Brain pericyte (primary cell): Measurements from ENCODE around the gene VPS54.

Source experiments
- DNase-seq: peaks from one replicate; pipeline ENCODE4 v3.0.0-alpha.2; 2012; ENCODE audit warnings: low read depth, low spot score

The VPS54 gene

GRCh38 chr2:64019083-64019974 lies at the start of gene VPS54:
VPS54 (minus strand) TSS chr2:64019428; CDS start chr2:63983999, 35,429 bp downstream.
- DNase-seq: no peak

GRCh38 chr2:64067326-64067725 lies 48.1 kb upstream of the VPS54 start:
- no peak for DNase-seq

- no peak for DNase-seq
Measured at GRCh38 chr2:64065516-64065915, 46.3 kb upstream of the VPS54 start.

GRCh38 chr2:64063924-64064331 lies 44.7 kb upstream of the VPS54 start:
- DNase-seq: no peak

DNA sequence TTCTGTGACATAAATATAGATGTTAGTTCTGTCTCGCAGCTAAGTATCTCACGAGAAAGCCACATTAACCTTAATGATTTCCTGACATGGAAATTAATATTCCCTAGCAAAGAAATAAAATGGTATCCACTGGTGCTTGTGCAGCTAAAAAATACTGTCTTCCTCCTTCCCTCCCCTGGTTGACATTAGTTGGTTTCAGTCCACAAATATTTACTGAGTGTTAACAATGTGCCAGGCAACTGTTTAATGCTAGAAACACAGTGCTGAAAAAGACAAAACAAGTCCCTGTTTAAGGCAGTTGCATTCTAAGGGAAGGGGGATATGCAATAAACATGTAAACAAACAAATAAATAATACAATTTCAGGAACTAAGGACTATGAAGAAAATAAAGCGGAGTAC lies 44.2 kb upstream of the VPS54 start:
- no peak for DNase-seq

DNA sequence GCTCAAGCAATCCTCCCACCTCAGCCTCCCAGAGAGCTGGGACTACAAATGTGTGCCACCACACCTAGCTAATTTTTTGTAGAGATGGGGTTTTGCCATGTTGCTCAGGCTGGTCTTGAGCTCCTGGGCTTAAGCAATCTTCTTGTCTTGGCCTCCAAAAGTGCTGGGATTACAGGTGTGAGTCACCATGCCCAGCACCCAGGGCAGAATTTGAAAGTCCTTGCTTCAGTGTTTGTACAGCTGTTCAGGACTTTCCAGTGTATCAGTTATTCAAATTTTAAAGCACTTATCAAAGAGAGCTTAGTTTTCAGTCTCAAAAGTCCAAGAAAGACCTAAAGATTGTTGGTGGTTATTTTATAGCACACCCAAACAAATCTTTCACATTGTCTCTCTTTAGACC lies 43.6 kb upstream of the VPS54 start:
- DNase-seq: no peak

DNA sequence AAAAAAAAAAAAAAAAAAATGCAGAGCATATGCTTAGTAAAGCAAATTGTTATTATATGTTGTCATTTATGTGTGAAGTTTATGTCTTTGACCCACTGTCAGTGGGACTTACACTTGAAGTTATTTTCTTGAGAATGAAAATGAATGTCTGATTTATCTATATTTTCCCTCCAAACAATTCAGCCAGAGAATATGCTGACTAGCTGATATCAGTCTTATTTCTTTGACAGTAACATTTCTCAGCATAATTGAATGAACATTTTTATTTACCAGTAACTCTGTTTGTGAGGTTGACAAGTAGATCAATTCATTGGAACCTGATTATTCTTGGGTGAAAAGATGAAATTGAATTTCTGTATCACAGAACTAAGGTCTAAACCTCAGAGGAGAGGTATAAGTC lies 40.0 kb upstream of the VPS54 start:
- no peak for DNase-seq

DNA sequence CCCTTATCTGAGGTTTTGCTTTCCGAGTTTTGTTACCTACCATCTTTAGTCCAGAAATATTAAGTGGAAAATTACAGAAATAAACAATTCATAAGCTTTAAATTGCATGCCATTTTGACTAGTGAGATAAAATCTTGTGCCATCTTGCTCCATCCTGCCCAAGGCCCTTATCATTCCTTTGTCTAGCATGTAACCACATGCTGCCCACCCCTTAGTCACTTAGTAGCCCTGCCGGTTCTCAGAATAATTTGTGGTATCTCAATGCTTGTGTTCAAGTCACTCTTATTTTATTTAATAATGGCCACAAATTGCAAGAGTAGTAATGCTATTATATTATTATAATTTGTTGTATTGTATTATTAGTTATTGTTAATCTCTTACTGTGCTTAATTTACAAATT lies 36.8 kb upstream of the VPS54 start:
- no peak for DNase-seq

DNA sequence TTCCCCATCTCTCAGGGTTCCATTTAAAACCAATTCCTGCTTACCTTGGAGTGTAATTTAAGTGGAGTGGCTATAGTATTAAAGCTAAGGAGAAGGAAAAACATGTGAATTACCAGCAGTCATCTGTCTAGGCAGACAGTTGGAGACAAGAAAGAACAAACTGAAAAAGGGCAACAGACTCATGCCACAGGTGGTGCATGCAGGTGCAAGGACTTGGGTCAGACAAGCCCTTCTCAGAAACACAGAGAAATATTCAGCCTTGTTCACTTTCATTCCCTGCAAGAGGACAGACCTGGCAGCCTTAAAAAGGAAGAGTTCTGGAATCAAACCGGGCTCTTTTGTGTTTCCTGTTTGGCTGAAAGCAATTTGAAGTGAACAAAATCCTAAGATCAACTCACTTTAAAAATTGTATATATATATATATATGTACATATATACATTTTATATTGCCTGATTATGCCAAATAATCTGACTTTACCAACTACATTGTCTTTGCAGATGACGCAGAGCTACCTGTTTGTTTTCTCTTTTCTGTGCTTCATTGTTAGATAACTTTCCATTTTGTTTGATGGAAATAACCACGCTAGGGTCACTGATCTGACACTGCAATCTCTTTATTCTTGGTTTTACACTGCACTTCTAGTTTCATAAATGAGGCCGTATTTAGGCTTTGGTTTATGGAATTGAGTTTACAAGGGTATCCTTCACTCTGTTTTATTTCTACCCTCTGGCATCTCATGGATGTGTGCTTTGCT lies 35.1 kb upstream of the VPS54 start:
- DNase-seq: no peak

GRCh38 chr2:64052463-64053241 lies 33.4 kb upstream of the VPS54 start:
- no peak for DNase-seq

GRCh38 chr2:64049633-64050220 lies 30.5 kb upstream of the VPS54 start:
- peak; percentile 16 for DNase-seq

DNA sequence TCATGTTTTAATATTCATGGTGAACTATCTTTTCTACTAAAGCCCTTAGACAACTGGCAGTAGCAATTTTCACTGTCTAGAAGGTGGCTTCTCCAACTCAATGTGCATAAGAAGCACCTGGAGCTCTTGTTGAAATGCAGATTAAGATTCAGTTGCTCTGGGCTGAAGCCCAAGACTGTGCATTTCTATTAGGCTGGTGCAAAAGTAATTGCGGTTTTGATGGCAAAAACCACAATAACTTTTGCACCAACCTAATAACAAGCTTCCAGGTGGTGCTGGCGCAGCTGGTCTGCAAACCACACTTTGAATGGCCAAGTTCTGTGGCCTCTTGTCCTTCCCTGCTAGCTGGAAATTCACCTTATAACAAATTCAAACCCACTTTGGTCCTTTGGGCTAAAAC lies 26.7 kb upstream of the VPS54 start:
- DNase-seq: no peak

DNA sequence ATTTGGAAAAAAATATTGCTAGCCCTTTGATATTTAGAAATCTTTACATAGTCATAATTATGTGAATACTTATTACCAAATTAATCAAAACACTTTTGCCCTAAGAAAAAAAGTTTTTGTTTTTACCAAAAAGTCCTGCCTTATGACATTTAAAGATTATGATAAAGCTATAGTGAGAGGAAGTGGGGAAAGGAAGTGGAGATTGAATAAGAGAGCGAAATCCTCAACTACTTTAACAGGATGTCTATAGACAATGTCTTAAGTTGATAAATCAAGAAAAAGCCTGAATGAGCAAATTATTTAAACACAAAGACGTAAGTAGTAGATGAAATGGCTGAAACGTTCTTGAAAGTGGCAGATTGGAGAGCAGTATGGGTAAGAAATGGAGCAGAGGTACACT lies 20.9 kb upstream of the VPS54 start:
- no peak for DNase-seq

DNA sequence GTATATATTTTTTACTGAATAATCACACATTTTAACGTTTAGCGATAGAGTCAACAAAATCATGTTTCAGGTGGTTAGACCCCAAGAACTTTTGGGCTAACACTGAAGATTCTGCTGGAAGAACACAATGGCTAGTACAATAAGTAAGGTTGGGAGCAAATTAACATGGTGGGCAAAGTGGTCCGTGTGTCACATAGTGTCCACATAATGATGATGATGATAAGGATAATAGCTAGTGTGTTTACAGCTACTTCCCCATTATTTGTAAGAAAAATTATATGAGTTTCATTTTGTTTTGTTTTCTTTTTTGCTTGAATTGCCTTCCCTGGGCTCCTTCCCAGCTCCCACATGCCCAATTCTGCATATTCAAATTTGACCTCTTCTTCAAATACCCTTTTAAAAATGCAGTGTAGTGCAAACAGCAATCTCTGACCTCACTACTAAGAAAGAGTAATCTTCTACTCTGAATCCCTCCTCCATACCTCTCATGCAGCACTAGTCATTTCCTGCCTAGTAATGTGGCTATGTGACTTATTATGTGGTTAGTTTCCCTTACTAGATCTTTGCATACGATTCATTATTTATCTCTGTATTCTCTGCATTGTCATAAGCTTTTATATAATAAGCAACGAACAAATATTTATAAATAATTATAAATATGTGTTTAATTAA lies 16.9 kb upstream of the VPS54 start:
- no peak for DNase-seq

GRCh38 chr2:64035072-64035942 lies 16.1 kb upstream of the VPS54 start:
- DNase-seq: no peak

- DNase-seq: no peak
Measured at GRCh38 chr2:64029116-64029665, 10.0 kb upstream of the VPS54 start.

DNA sequence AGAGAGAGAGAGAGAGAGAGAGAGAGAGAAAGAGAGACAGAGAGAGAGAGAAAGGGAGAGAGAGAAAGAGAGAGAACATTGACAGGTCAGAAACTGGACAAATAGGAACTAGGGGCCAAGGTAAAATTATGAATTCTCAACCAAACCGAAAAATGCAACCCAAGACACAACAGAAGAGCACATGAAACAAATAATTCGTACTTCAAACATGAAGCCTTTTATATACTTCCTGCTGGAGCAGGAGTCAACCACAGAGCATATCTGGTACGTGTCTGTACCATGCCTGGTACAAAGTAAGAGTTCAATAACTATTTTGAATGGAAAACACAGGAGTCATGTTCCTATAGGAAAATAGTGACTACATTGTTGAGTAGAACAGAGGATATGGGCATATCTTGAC lies 6.5 kb upstream of the VPS54 start:
- DNase-seq: no peak

DNA sequence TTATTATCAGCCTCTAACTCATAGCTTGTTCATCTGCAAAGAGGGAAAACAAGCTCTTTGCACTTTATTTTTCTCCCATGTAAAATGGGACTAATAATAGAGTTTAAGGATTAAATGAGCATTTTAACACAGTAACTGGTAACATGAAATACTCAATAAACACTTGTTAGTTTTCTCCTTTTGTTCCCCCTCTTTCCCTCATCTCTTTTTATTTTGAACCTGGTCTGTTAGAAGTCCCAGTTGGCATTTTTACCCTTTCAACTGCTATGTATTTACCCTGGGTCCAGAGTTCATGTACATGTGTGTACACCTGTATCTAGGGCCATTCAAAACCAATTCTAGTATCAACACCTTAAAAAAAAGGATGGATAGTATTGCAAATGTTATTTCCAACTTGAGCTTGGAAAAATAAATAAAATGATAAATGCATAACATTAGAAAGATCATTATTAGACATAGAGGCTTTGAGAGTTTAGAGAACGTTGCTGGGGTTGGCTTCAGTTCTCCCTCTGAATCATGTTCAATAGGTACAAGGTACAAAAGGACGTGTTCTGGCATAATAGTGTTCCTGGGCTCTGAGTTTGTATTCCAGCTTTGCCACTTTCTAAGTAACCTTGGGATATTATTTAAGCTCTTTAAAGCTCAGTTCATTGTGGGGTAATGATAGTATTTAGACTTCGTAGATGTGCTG lies 5.2 kb upstream of the VPS54 start:
- no peak for DNase-seq
